HG02885 (cell line): Measurements from ENCODE around the gene APPBP2.
"Not testable (repeated sequence)": the region's sequence is repeated elsewhere in the genome, so short reads cannot be mapped to it uniquely, and the experiment has no call there.

Experiments used
- ATAC-seq: cut with Tn5 transposase; IDR thresholded peaks from one replicate; pipeline ENCODE4 v1.9.1; 2021; ENCODE audit warnings: mild to moderate bottlenecking; ENCODE audit not compliant: unreplicated experiment, poor library complexity

Gene APPBP2

GRCh38 chr17:60525685-60526514, at the start of gene APPBP2:
Gene APPBP2 (minus strand): TSS chr17:60526242. CDS start chr17:60525931, 311 bp downstream.
- ATAC-seq: peak; percentile 87

- no peak for ATAC-seq
These were observed 47.4 kb upstream of the APPBP2 start for GRCh38 chr17:60573236-60574051.

- no peak for ATAC-seq
These were observed 39.2 kb upstream of the APPBP2 start for GRCh38 chr17:60565233-60565632.

- ATAC-seq: no peak
These were observed 37.7 kb upstream of the APPBP2 start for GRCh38 chr17:60563743-60564142.

- no peak for ATAC-seq
These were observed 36.4 kb upstream of the APPBP2 start for GRCh38 chr17:60562421-60562820.

- no peak for ATAC-seq
These were observed 34.8 kb upstream of the APPBP2 start for GRCh38 chr17:60560860-60561257.

GRCh38 chr17:60559995-60560859, 34.2 kb upstream of the APPBP2 start:
- no peak for ATAC-seq

- ATAC-seq: no peak
These were observed 33.6 kb upstream of the APPBP2 start for GRCh38 chr17:60559659-60559994.

- no peak for ATAC-seq
These were observed 31.8 kb upstream of the APPBP2 start for GRCh38 chr17:60557805-60558204.

- no peak for ATAC-seq
These were observed 29.7 kb upstream of the APPBP2 start for GRCh38 chr17:60555786-60556185.

- no peak for ATAC-seq
These were observed 28.3 kb upstream of the APPBP2 start for GRCh38 chr17:60554377-60554788.

GRCh38 chr17:60552255-60552654, 26.2 kb upstream of the APPBP2 start:
- ATAC-seq: not testable (repeated sequence)

GRCh38 chr17:60548990-60549389, 22.9 kb upstream of the APPBP2 start:
- no peak for ATAC-seq

- ATAC-seq: no peak
These were observed 19.6 kb upstream of the APPBP2 start for GRCh38 chr17:60545465-60546191.

GRCh38 chr17:60542071-60542470, 16.0 kb upstream of the APPBP2 start:
- no peak for ATAC-seq

GRCh38 chr17:60540460-60540859, 14.4 kb upstream of the APPBP2 start:
- no peak for ATAC-seq

- ATAC-seq: no peak
These were observed 13.8 kb upstream of the APPBP2 start for GRCh38 chr17:60539807-60540206.

- ATAC-seq: no peak
These were observed 12.7 kb upstream of the APPBP2 start for GRCh38 chr17:60538726-60539125.

GRCh38 chr17:60535382-60536279, 9.6 kb upstream of the APPBP2 start:
- ATAC-seq: no peak
